ENCODE data around the gene RAB2B. TPM values are rescaled to one million over a fixed set of nuclear protein-coding genes. Genes with fewer than 3 reads are reported as not detected.

RAB2B gene
- polyA plus RNA-seq, 1 of the 3 experiments (the other 2 are of a cell fraction): 24.4 TPM

DNA sequence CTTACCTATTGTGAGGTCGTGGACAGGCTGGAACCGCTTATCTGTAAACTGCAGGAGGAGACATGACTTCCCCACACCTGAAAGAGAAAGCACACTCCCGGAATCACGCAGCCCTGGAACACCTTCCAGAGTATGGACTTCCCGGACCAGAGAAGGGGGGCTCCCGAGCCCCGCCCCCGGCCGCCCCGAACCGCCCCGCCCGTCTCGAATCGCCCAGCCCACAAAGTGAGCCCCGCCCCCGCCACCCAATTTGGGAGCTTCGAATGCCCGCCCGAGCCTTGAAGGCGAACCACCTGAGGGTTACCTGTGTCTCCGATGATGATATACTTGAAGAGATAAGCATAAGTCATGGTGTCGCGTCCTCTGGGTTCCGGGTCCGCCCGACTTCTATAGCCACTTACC lies 235 bp downstream of the RAB2B start:
- Histone ChIP-seq H2AFZ (ENCODE audit: low read depth) (peak overlapping the region; percentile 79), H3K4me3 (ENCODE audit: low read depth in 2 of 2, low read length in 1 of 2) (peak overlapping the region; percentile 69 to 99), H3K4me1 (ENCODE audit: control insufficient read depth in 1 of 2, insufficient read depth in 2 of 2, low read depth in 1 of 2, low read length in 1 of 2) (peaks cover 4 to 6% of the 10 kb centered on the region in 2 experiments; a peak in 2 of 4 replicates), H3K9ac (peak overlapping the region; percentile 80), H3K36me3 (replicated peaks in 1 of 2; ENCODE audit: control insufficient read depth in 1 of 2, insufficient read depth in 2 of 2, low read length in 1 of 2) (peaks cover 13 to 19% of the 10 kb centered on the region in 2 experiments), H3F3A (replicated peaks; ENCODE audit: insufficient read depth) (no peaks in the 10 kb centered on the region), H3K9me2 (no peaks in the 10 kb centered on the region), H3K27me3 (ENCODE audit: insufficient read depth) (no peaks in the 10 kb centered on the region), H4K20me1 (ENCODE audit: insufficient read depth) (no peaks in the 10 kb centered on the region), H3K27ac (ENCODE audit: low read depth in 2 of 2, low read length in 1 of 2) (peak overlapping the region; percentile 78 to 86), H3K9me3 (no peaks in the 10 kb centered on the region), H3K4me2 (peak overlapping the region; percentile 69), H3K79me2 (ENCODE audit: insufficient read depth) (peaks cover 58% of the 10 kb centered on the region)
- peak; percentile 83 for DNase-seq
- ChIA-PET CTCF (interaction anchor here (0.6 to 4.8 kb wide), 10 partner anchors 12 to 77 kb away, joined by 3 to 40 read pairs (median 6); partner anchors contain the start of genes CHD8, METTL3 and SALL2), POLR2A (interaction anchor here (0.7 to 2.4 kb wide), 5 partner anchors 18 to 50 kb away, joined by 3 to 11 read pairs (median 5); partner anchors contain the start of genes CHD8, METTL3 and SALL2)
- TF ChIP-seq POLR2AphosphoS5 (IDR thresholded peaks at IDR 0.05; ENCODE audit: low read depth, low read length) (peak; percentile 27), TEAD4 (IDR thresholded peaks at IDR 0.05; ENCODE audit: borderline replicate concordance, insufficient read depth) (no peak), MEF2A (IDR thresholded peaks at IDR 0.05; ENCODE audit: borderline replicate concordance, low read depth) (no peak), FOXM1 (IDR thresholded peaks at IDR 0.05; ENCODE audit: low read depth) (no peak), RFX5 (IDR thresholded peaks at IDR 0.05; ENCODE audit: low read length) (no peak)
- TF ChIP-seq, protein P1, sequence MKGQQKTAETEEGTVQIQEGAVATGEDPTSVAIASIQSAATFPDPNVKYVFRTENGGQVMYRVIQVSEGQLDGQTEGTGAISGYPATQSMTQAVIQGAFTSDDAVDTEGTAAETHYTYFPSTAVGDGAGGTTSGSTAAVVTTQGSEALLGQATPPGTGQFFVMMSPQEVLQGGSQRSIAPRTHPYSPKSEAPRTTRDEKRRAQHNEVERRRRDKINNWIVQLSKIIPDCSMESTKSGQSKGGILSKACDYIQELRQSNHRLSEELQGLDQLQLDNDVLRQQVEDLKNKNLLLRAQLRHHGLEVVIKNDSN (IDR thresholded peaks at IDR 0.05; ENCODE audit: borderline replicate concordance, low read depth): no peak
- WGBS (ENCODE audit: low lambda C conversion rate): 0% methylated on average over 7 of the region's 27 CpGs

- H3K4me1 ChIP-seq (ENCODE audit: control insufficient read depth in 1 of 2, insufficient read depth in 2 of 2, low read depth in 1 of 2, low read length in 1 of 2): peaks cover 4 to 6% of the 10 kb centered on the region in 2 experiments; a peak in 2 of 4 replicates
- peak overlapping the region; percentile 69 to 99 for H3K4me3 ChIP-seq (ENCODE audit: low read depth in 2 of 2, low read length in 1 of 2)
- DNase-seq: no peak
- no peaks in the 10 kb centered on the region for H3K9me2 ChIP-seq
- H3K79me2 ChIP-seq (ENCODE audit: insufficient read depth): peaks cover 53% of the 10 kb centered on the region
- H3F3A ChIP-seq (replicated peaks; ENCODE audit: insufficient read depth): no peaks in the 10 kb centered on the region
- 47% methylated on average over 10 of the region's 10 CpGs for WGBS (ENCODE audit: low lambda C conversion rate)
- no peaks in the 10 kb centered on the region for H3K9me3 ChIP-seq
- H2AFZ ChIP-seq (ENCODE audit: low read depth): peak overlapping the region; percentile 79
- no peaks in the 10 kb centered on the region for H4K20me1 ChIP-seq (ENCODE audit: insufficient read depth)
- peaks cover 11 to 14% of the 10 kb centered on the region in 2 experiments for H3K36me3 ChIP-seq (replicated peaks in 1 of 2; ENCODE audit: control insufficient read depth in 1 of 2, insufficient read depth in 2 of 2, low read length in 1 of 2)
- H3K27ac ChIP-seq (ENCODE audit: low read depth in 2 of 2, low read length in 1 of 2): peak overlapping the region; percentile 70 to 78; a peak in 3 of 4 replicates
- H3K27me3 ChIP-seq (ENCODE audit: insufficient read depth): no peaks in the 10 kb centered on the region
- ChIA-PET CTCF (interaction anchor here (0.6 to 4.8 kb wide), 9 partner anchors 13 to 80 kb away, joined by 3 to 40 read pairs (median 7); partner anchors contain the start of genes CHD8, METTL3 and SALL2), POLR2A (interaction anchor here (0.7 to 2.4 kb wide), 5 partner anchors 18 to 50 kb away, joined by 3 to 11 read pairs (median 5); partner anchors contain the start of genes CHD8, METTL3 and SALL2)
- peak overlapping the region; percentile 80 for H3K9ac ChIP-seq
- H3K4me2 ChIP-seq: peak overlapping the region; percentile 69
- TF ChIP-seq CHD2 (IDR thresholded peaks at IDR 0.05; ENCODE audit: low read length, partially characterized antibody) (no peak), FOSL2 (IDR thresholded peaks at IDR 0.05; ENCODE audit: borderline replicate concordance, low read depth) (no peak), CTCF (IDR thresholded peaks at IDR 0.05) (no peak), RFX5 (IDR thresholded peaks at IDR 0.05; ENCODE audit: low read length) (no peak), RAD21 (IDR thresholded peaks at IDR 0.05; ENCODE audit: low read length) (no peak), EP300 (IDR thresholded peaks at IDR 0.05; ENCODE audit: borderline replicate concordance in 1 of 2, low read depth in 1 of 2, low read length in 1 of 2) (no peak), SIN3A (IDR thresholded peaks at IDR 0.05; ENCODE audit: borderline replicate concordance, low read depth, low read length) (no peak), YY1 (IDR thresholded peaks at IDR 0.05; ENCODE audit: low read depth) (no peak), POLR2AphosphoS5 (IDR thresholded peaks at IDR 0.05; ENCODE audit: low read depth, low read length) (no peak), JUND (IDR thresholded peaks at IDR 0.05) (no peak), ELF1 (IDR thresholded peaks at IDR 0.05) (no peak), REST (IDR thresholded peaks at IDR 0.05; ENCODE audit: low read depth, low read length) (no peak)
- TF ChIP-seq, protein P2, sequence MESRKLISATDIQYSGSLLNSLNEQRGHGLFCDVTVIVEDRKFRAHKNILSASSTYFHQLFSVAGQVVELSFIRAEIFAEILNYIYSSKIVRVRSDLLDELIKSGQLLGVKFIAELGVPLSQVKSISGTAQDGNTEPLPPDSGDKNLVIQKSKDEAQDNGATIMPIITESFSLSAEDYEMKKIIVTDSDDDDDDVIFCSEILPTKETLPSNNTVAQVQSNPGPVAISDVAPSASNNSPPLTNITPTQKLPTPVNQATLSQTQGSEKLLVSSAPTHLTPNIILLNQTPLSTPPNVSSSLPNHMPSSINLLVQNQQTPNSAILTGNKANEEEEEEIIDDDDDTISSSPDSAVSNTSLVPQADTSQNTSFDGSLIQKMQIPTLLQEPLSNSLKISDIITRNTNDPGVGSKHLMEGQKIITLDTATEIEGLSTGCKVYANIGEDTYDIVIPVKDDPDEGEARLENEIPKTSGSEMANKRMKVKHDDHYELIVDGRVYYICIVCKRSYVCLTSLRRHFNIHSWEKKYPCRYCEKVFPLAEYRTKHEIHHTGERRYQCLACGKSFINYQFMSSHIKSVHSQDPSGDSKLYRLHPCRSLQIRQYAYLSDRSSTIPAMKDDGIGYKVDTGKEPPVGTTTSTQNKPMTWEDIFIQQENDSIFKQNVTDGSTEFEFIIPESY (IDR thresholded peaks at IDR 0.05; ENCODE audit: borderline replicate concordance, low read depth): no peak
These were observed 814 bp downstream of the RAB2B start for GRCh38 chr14:21475767-21476522.
